GM23338 (cell line): ENCODE measurements around the gene FLT1.

ENCODE experiments used
- CREB1 ChIP-seq: fragments of 250-450 bp; sonication (Bioruptor Pico); IDR thresholded peaks from 2 replicates; pipeline ENCODE4 v1.5.0; 2020; ENCODE audit warnings: low read depth, mild to moderate bottlenecking, moderate library complexity
- EZH2 ChIP-seq: fragments of 200-600 bp; sonication (generic); IDR thresholded peaks from one replicate; pipeline ENCODE4 v1.8.0; 2017; ENCODE audit warnings: antibody characterized with exemption, mild to moderate bottlenecking, low read depth; ENCODE audit not compliant: unreplicated experiment
- EZH2phosphoT487 ChIP-seq: fragments of 200-600 bp; sonication (generic); IDR thresholded peaks from one replicate; pipeline ENCODE4 v1.8.1; 2018; ENCODE audit warnings: antibody characterized with exemption; ENCODE audit not compliant: unreplicated experiment
- JUNB ChIP-seq: IDR thresholded peaks from one replicate; pipeline ENCODE4 v1.6.1; 2016; ENCODE audit warnings: antibody characterized with exemption; ENCODE audit not compliant: unreplicated experiment
- NANOG ChIP-seq: IDR thresholded peaks from 2 replicates; pipeline ENCODE4 v1.6.1; 2016; ENCODE audit warnings: antibody characterized with exemption, borderline replicate concordance
- POLR2AphosphoS5 ChIP-seq: IDR thresholded peaks from 2 replicates; pipeline ENCODE4 v1.6.1; 2016; ENCODE audit warnings: antibody characterized with exemption, low read depth
- REST ChIP-seq: IDR thresholded peaks from one replicate; pipeline ENCODE4 v1.6.1; 2018; ENCODE audit warnings: antibody characterized with exemption; ENCODE audit not compliant: unreplicated experiment
- STAT1 ChIP-seq: IDR thresholded peaks from one replicate; pipeline ENCODE4 v1.6.1; 2016; ENCODE audit warnings: antibody characterized with exemption; ENCODE audit not compliant: unreplicated experiment
- ZNF331 ChIP-seq: fragments of 250-450 bp; sonication (Bioruptor Pico); IDR thresholded peaks from 2 replicates; pipeline ENCODE4 v1.5.0; 2020; ENCODE audit warnings: low read depth, mild to moderate bottlenecking, moderate library complexity
- TF ChIP-seq, protein P1 (sequence below), 2 experiments: fragments of 200-600 bp in 1 of 2; sonication (generic) in 1 of 2; conservative IDR thresholded peaks; 2 replicates each; pipeline versions ENCODE4 v1.5.1 to v1.6.1; 2016 to 2017; ENCODE audit warnings: antibody characterized with exemption in 2 of 2, low read depth in 2 of 2, mild to moderate bottlenecking in 2 of 2, moderate library complexity in 1 of 2

- TF ChIP-seq, protein P1, sequence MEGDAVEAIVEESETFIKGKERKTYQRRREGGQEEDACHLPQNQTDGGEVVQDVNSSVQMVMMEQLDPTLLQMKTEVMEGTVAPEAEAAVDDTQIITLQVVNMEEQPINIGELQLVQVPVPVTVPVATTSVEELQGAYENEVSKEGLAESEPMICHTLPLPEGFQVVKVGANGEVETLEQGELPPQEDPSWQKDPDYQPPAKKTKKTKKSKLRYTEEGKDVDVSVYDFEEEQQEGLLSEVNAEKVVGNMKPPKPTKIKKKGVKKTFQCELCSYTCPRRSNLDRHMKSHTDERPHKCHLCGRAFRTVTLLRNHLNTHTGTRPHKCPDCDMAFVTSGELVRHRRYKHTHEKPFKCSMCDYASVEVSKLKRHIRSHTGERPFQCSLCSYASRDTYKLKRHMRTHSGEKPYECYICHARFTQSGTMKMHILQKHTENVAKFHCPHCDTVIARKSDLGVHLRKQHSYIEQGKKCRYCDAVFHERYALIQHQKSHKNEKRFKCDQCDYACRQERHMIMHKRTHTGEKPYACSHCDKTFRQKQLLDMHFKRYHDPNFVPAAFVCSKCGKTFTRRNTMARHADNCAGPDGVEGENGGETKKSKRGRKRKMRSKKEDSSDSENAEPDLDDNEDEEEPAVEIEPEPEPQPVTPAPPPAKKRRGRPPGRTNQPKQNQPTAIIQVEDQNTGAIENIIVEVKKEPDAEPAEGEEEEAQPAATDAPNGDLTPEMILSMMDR (conservative IDR thresholded peaks at IDR 0.05; ENCODE audit: low read depth in 2 of 2), result no peak
- no peak for TF ChIP-seq EZH2
- no peak for TF ChIP-seq POLR2AphosphoS5
- TF ChIP-seq ZNF331 (CRISPR knock-in tag), result no peak
- TF ChIP-seq CREB1 (CRISPR knock-in tag), result no peak
- no peak for TF ChIP-seq JUNB
- TF ChIP-seq REST, result no peak
- TF ChIP-seq EZH2phosphoT487, result no peak
- TF ChIP-seq STAT1, result no peak
- TF ChIP-seq NANOG, result no peak
Observed at GRCh38 chr13:28301839-28302238, 193.1 kb downstream of the FLT1 start.
